ENCODE data around the gene ITGA5.

The ITGA5 gene

GRCh38 chr12:54349036-54349435, 70.0 kb downstream of the ITGA5 start:
- FAIRE-seq = no peak
